Measurements from ENCODE around the gene UFC1. TPM values are rescaled to one million over a fixed set of nuclear protein-coding genes. Genes with fewer than 3 reads are reported as not detected.

UFC1 gene
- total RNA-seq, 1 donor from 2014 or later = 36.1 TPM

GRCh38 chr1:161190962-161191521, 37.3 kb downstream of the UFC1 start:
- DNase-seq (ENCODE audit: low spot score) (no peak), ATAC-seq (no peak)

- no peak for ATAC-seq
Observed at GRCh38 chr1:161191971-161192370, 38.2 kb downstream of the UFC1 start.

GRCh38 chr1:161192476-161193465, 39.0 kb downstream of the UFC1 start:
- DNase-seq (ENCODE audit: low spot score) (peak; percentile 73), ATAC-seq (peak; percentile 72)

More at GRCh38 chr1:161191971-161192370, 38.2 kb downstream of the UFC1 start:
- DNase-seq (ENCODE audit: low spot score) = no peak

- ATAC-seq = peak; percentile 91
- DNase-seq (ENCODE audit: low spot score) = peak; percentile 94
Observed at GRCh38 chr1:161193561-161194235, 39.9 kb downstream of the UFC1 start.

- no peak for ATAC-seq
- DNase-seq (ENCODE audit: low spot score) = no peak
Observed at GRCh38 chr1:161195171-161195570, 41.4 kb downstream of the UFC1 start.

GRCh38 chr1:161196111-161196510, 42.3 kb downstream of the UFC1 start:
- DNase-seq (ENCODE audit: low spot score) (no peak), ATAC-seq (no peak)

- DNase-seq (ENCODE audit: low spot score) (no peak), ATAC-seq (no peak)
Observed at GRCh38 chr1:161196521-161197451, 43.0 kb downstream of the UFC1 start.

GRCh38 chr1:161197560-161198193, 43.9 kb downstream of the UFC1 start:
- DNase-seq (ENCODE audit: low spot score) (no peak), ATAC-seq (no peak)

- ATAC-seq (no peak), DNase-seq (ENCODE audit: low spot score) (no peak)
Observed at GRCh38 chr1:161198194-161198896, 44.6 kb downstream of the UFC1 start.

GRCh38 chr1:161198897-161199431, 45.2 kb downstream of the UFC1 start, which contains the start of gene ADAMTS4:
TSS of gene ADAMTS4 (minus strand) at chr1:161199054. CDS start at chr1:161198627, 427 bp downstream.
- DNase-seq (ENCODE audit: low spot score) (no peak), ATAC-seq (no peak)

- DNase-seq (ENCODE audit: low spot score) (no peak), ATAC-seq (no peak)
Observed at GRCh38 chr1:161199506-161200139, 45.8 kb downstream of the UFC1 start.

- DNase-seq (ENCODE audit: low spot score) (no peak), ATAC-seq (no peak)
Observed at GRCh38 chr1:161200421-161200991, 46.7 kb downstream of the UFC1 start.

GRCh38 chr1:161200992-161201835, 47.4 kb downstream of the UFC1 start:
- no peak for DNase-seq (ENCODE audit: low spot score)
- ATAC-seq = peak; percentile 15

- ATAC-seq = peak; percentile 94
- peak; percentile 98 for DNase-seq (ENCODE audit: low spot score)
Observed at GRCh38 chr1:161201836-161202712, 48.3 kb downstream of the UFC1 start, which contains the start of gene NDUFS2. TSS of gene NDUFS2 (plus strand) at chr1:161202367. CDS start at chr1:161202386, 19 bp downstream.

GRCh38 chr1:161206411-161207140, 52.8 kb downstream of the UFC1 start:
- DNase-seq (ENCODE audit: low spot score) = no peak

More at GRCh38 chr1:161206411-161207140, 52.8 kb downstream of the UFC1 start:
- no peak for ATAC-seq

Data from left lobe of liver (tissue), 2 donors.